ENCODE data around the gene CEND1. TPM values are rescaled to one million over a fixed set of nuclear protein-coding genes. Genes with fewer than 3 reads are reported as not detected.

CEND1 gene
- total and polyA plus RNA-seq, 7 donors, result 0.09 to 0.33 (median 0.17) TPM; not detected in 3

DNA sequence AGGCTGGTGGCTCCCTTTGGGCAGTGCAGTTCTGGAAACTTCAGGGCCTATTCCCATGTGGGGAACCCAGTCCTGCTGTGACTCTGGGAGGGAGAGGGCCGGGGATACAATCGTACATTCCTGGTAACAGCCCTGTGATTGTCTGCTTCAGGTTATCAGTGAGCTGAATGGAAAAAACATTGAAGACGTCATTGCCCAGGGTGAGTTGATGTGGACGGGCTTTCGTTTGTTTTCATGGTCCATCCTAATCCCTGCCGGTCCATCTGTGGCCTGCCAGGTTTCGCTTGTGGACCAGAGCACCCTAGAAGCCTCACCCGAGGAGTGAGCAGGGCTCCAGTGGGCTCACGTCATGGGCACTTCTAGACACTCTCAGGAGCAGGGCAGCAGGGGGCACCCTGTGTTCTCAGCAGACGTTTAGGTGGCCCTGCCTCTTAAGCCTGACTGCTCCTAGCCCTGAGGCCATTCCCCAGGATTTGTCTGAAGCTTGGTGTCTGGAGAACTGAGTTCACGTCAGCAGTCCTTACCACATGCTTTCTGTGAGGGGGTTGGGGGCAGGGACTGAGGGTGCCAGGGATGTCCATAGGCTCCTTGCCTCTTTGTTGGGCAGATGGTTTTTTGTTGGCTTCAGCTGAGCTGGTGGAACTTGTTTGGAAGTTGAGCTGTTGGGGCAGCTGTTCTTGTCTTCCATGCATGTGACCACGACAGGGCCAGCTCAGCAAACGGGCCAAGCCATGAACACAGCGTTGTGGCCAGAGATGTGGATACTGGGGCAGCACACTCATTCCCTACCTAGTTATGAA is 21.8 kb upstream of the CEND1 start:
- no peak for DNase-seq
- Histone ChIP-seq H3K9me3 (no peaks in the 10 kb centered on the region), H3K36me3 (ENCODE audit: insufficient read depth in 1 of 2, low read depth in 1 of 2) (peaks cover 10 to 46% of the 10 kb centered on the region in 2 donors), H3K4me3 (peak overlapping the region; percentile 93), H3K27me3 (ENCODE audit: insufficient read depth in 3 of 3, low read length in 2 of 3) (no peaks in the 10 kb centered on the region), H3K27ac (peak overlapping the region; percentile 97), H3K4me1 (peaks cover 31% of the 10 kb centered on the region)
- TF ChIP-seq, protein P1, sequence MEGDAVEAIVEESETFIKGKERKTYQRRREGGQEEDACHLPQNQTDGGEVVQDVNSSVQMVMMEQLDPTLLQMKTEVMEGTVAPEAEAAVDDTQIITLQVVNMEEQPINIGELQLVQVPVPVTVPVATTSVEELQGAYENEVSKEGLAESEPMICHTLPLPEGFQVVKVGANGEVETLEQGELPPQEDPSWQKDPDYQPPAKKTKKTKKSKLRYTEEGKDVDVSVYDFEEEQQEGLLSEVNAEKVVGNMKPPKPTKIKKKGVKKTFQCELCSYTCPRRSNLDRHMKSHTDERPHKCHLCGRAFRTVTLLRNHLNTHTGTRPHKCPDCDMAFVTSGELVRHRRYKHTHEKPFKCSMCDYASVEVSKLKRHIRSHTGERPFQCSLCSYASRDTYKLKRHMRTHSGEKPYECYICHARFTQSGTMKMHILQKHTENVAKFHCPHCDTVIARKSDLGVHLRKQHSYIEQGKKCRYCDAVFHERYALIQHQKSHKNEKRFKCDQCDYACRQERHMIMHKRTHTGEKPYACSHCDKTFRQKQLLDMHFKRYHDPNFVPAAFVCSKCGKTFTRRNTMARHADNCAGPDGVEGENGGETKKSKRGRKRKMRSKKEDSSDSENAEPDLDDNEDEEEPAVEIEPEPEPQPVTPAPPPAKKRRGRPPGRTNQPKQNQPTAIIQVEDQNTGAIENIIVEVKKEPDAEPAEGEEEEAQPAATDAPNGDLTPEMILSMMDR (IDR thresholded peaks at IDR 0.05), result peak; percentile 15
- 44 to 58% (median 48%) methylated on average over 14 of the region's 14 CpGs for WGBS, 3 donors
- intact Hi-C loops (cut with DNase I), result no loop called here
- ATAC-seq, result peak in 3 of 4 donors; percentile 1 to 36 (median 9)

DNA sequence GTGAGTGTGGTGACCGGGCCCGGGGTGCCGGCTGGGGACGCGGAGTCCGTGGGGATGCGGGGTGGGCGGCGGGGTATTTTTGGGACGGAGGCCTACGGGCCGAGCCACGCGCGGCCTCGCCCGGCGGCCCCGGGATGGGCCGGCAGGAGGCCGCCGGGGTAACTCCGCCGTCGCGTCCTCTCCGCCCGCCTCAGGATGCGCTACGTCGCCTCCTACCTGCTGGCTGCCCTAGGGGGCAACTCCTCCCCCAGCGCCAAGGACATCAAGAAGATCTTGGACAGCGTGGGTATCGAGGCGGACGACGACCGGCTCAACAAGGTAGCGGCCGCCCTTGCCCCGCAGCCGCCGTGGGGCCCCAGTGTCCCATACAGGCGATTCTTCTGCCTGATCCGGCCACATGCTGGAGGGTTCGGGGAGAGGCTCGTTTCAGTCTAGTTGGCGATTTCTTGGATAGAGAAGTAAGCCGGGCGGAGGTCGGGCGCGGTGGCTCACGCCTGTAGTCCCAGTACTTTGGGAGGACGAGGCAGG is 20.2 kb upstream of the CEND1 start:
- ATAC-seq, result no peak
- TF ChIP-seq, protein P1 (IDR thresholded peaks at IDR 0.05), result no peak
- 0 to 1% (median 1%) methylated on average over 55 of the region's 55 CpGs for WGBS, 3 donors
- intact Hi-C loops (cut with DNase I), result no loop called here
- Histone ChIP-seq H3K4me3 (peak overlapping the region; percentile 93), H3K9me3 (no peaks in the 10 kb centered on the region), H3K4me1 (peaks cover 31% of the 10 kb centered on the region), H3K36me3 (ENCODE audit: insufficient read depth in 1 of 2, low read depth in 1 of 2) (peaks cover 10 to 42% of the 10 kb centered on the region in 2 donors), H3K27me3 (ENCODE audit: insufficient read depth in 3 of 3, low read length in 2 of 3) (no peaks in the 10 kb centered on the region), H3K27ac (peak overlapping the region; percentile 97)
- no peak for DNase-seq

DNA sequence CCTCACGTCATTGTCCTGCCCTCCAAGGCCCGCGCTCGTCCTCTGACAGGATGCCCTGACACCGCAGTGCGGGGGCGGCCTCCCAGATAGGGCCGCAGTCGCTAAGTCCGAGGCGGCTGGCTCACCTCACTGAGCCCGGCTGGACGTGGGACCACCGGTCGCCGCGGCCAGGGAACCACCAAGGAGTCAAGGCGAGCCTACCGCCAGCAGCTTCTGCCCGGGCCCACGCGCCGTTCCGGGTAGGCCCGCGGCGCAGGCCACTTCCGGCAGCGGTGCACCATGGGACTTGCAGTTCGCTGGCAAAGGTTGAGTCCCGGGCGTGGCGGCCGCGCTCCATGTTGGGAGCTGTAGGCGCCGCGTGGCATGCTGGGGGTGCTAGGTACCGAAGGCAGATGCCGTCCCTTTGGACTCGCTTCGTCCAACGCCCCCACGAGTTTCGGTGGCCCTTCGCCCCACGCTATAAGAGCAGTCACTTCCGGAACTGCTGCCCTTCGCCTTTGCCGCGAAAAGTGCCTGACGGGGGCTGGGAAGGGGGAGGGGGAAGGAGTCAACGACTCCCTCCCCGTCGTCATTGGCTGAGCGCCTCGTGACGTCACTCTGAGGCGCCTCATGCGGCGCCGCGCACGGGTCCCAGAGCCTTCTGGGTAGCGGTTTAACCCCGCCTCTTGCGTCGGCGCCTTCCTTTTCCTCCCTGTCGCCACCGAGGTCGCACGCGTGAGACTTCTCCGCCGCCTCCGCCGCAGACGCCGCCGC is 19.6 kb upstream of the CEND1 start, which contains the start of gene RPLP2:
Gene RPLP2, plus strand, starts transcription at position 681 of the 753 bp plus-strand sequence. CDS start 268 bp downstream, outside the sequence.
- Histone ChIP-seq H3K4me1 (peaks cover 37% of the 10 kb centered on the region), H3K27ac (peak within 1 kb of the TSS; percentile 97), H3K36me3 (ENCODE audit: insufficient read depth in 1 of 2, low read depth in 1 of 2) (peaks cover 10 to 36% of the 10 kb centered on the region in 2 donors), H3K4me3 (peak within 1 kb of the TSS; percentile 93), H3K27me3 (ENCODE audit: insufficient read depth in 3 of 3, low read length in 2 of 3) (no peaks in the 10 kb centered on the region), H3K9me3 (no peaks in the 10 kb centered on the region)
- 0% methylated on average over 73 to 81 of the region's 81 CpGs for WGBS, 3 donors
- TF ChIP-seq, protein P1 (IDR thresholded peaks at IDR 0.05), result no peak
- ATAC-seq (peak; percentile 89 to 91 (median 89)), DNase-seq (peak; percentile 99)
- intact Hi-C loops (cut with DNase I), result no loop called here

DNA sequence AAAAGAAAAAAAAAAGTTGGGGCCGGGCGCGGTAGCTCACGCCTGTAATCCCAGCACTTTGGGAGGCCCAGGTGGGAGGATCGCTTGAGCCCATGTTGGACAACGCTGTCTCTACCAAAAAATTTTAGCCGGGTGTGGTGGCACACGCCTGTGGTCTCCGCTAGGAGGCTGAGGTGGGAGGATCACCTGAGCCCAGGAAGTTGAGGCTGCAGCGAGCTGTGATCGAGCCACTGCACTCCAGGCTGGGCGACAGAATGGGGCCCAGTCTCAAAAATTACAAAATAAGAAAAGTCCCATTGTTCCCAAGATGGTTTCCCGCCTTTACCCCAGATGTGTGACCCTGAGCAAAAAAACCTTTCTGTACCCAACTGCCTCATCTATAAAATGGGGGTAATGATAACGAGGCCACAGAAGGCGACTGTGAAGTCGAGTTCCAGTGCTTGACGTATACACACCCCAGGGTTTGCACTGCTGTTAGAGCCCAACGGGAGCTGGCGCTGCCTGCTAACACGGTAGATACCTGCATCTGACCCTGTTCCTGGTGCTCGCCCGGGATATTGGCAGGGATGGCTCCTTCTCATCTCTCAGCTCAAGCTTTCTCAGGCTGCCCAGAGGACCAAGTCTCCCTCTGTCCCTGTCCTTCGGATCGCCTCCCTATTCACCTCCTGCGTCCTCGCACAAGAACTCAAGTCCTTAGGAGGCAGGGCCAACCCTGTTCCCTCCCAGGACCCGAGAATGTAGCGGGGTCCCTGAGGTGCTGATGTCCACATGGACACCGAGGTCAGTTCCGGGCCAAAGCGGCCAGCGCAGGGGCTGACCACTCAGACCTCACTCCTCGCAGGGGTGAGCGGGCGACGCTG is 18.8 kb upstream of the CEND1 start:
- H3K9me3 ChIP-seq, result no peaks in the 10 kb centered on the region
- ATAC-seq (peak in 3 of 4 donors; percentile 75 to 80 (median 79)), DNase-seq (peak; percentile 91 to 96)

More for the DNA sequence above, 18.8 kb upstream of the CEND1 start:
- H3K27me3 ChIP-seq (ENCODE audit: insufficient read depth in 3 of 3, low read length in 2 of 3), result no peaks in the 10 kb centered on the region
- peaks cover 45% of the 10 kb centered on the region for H3K4me1 ChIP-seq
- WGBS, 3 donors, result 30 to 31% (median 30%) methylated on average over 34 to 36 of the region's 36 CpGs
- intact Hi-C loops (cut with DNase I), result no loop called here
- peaks cover 9 to 28% of the 10 kb centered on the region in 2 donors for H3K36me3 ChIP-seq (ENCODE audit: insufficient read depth in 1 of 2, low read depth in 1 of 2)
- peak overlapping the region; percentile 93 for H3K4me3 ChIP-seq
- TF ChIP-seq, protein P1 (IDR thresholded peaks at IDR 0.05), result no peak
- peak overlapping the region; percentile 97 for H3K27ac ChIP-seq
